GM19023 (cell line): Measurements from ENCODE around the gene OMP.
"Not testable (repeated sequence)": the region's sequence is repeated elsewhere in the genome, so short reads cannot be mapped to it uniquely, and the experiment has no call there.

ENCODE experiments used
- ATAC-seq: cut with Tn5 transposase; IDR thresholded peaks from one replicate; pipeline ENCODE4 v1.9.1; 2021; ENCODE audit warnings: mild to moderate bottlenecking, moderate library complexity; ENCODE audit not compliant: unreplicated experiment

OMP gene

DNA sequence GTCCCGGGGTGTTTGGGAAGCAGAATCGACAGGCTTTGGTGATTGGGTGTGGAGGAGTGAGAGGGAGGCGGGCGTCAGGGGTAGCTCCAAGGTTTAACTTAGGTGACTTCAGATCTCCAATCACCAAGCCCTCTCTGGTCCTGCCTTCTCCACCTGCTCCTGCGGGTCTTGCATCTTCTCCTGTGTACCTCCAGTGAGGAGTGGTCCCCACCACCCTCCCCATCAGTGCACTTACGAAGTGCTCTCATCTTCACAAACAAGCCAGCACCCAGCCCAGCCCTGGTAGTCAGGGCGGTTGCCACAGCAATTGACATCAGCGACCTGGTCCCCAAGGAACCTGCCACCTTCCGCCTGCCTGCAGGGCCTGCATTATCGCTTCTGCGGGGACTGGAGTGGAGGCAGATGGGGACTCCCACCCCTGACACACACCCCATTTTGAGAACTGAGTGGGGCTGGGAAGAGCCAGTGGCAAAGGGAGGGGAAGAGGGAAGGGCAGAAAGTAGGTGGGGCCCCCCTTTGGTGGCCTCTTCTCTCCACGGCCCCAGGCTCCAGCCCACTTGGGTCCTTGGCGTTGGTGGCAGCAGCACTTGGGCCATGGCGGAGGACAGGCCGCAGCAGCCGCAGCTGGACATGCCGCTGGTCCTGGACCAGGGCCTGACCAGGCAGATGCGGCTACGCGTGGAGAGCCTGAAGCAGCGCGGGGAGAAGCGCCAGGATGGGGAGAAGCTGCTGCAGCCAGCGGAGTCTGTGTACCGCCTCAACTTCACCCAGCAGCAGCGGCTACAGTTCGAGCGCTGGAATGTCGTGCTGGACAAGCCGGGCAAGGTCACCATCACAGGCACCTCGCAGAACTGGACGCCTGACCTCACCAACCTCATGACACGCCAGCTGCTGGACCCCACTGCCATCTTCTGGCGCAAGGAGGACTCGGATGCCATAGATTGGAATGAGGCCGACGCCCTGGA is at the start of gene OMP:
Gene OMP, plus strand, starts transcription at position 595 of the 965 bp plus-strand sequence. Its CDS starts 0 bp downstream, at position 595.
- ATAC-seq, result no peak

- ATAC-seq, result no peak
These were observed 49.2 kb upstream of the OMP start for GRCh38 chr11:77053217-77054015.

GRCh38 chr11:77054084-77054483 is 48.6 kb upstream of the OMP start:
- ATAC-seq, result no peak

GRCh38 chr11:77055101-77055561 is 47.5 kb upstream of the OMP start:
- no peak for ATAC-seq

DNA sequence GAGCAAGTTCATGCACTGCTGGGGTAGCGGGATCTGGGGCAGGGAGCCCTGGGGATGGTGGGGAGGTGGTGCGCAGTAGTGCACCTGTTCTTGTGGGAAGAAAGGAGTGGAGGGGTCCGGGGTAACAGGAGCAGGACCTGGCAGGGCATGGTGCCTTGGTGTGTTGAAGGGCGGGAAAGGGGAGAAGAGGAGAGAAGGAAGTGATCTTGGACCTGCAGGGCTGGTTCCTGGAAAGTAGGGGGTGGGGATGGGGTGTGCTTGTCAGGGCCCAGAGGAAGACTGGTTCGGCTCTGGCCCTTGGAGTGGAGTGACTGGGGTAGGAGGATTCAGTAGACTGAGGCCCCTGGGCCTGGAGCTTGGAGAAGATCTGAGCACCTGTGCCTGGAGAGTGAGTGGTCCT is 46.7 kb upstream of the OMP start:
- no peak for ATAC-seq

GRCh38 chr11:77056814-77057402 is 45.7 kb upstream of the OMP start:
- no peak for ATAC-seq

DNA sequence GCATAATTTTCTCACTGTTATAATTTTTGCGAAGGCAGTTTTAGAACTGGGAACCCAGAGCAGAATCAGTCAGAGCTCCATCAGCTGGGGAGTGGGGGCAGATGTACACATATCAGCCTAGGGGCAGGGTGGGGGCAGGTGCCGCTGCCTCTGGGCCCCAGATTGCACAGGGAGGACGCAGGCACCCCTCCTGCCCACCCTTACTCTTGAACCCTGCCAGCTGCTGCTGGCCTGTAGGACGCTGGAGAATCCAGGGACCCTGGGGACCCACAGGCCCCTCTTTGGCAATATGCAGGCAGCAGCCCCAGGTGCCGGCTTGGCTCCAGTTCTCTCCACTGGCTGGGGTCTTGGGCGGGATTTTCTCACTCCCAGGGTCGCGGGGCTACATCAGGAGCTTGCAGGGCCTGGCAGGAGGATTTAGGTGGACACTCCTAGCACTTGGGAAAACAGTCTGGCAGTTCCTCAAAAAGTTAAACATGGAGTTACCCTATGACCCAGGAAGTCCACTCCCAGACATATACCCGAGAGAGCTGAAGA is 44.6 kb upstream of the OMP start:
- no peak for ATAC-seq

DNA sequence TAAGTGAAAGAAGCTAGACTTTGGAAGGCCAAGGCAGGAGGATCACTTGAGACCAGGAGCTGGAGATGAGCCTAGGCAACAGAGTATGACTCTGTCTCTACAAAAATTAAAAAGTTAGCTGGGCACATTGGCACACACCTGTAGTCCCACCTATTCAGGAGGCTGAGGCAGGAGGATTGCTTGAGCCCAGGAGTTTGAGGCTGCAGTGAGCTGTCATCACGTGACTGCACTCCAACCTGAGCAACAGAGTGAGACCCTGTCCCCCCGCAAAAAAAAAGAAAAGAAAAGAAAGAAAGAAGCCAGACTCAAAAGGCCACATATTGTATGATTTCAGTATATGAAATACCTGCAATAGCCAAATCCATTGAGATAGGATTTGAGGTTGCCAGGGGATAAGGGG is 43.7 kb upstream of the OMP start:
- no peak for ATAC-seq

DNA sequence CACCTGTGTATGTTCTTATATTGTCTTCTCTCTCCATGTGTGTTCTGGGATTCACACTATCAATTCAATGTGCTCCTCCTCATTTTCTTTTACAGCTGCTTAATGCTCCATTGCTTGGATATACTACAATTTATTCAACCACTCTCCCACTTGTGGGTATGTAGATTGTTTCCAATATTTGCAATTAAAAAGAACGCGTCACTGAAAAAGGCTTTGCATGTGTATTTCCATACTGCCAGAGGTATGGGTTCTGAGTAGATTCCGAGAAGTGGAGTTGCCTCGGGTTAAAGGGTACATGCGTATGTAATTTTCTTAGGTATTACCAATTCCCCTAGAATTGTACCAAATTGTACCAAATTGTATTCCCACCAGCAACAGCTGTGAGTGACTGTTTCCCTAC is 42.8 kb upstream of the OMP start:
- no peak for ATAC-seq

DNA sequence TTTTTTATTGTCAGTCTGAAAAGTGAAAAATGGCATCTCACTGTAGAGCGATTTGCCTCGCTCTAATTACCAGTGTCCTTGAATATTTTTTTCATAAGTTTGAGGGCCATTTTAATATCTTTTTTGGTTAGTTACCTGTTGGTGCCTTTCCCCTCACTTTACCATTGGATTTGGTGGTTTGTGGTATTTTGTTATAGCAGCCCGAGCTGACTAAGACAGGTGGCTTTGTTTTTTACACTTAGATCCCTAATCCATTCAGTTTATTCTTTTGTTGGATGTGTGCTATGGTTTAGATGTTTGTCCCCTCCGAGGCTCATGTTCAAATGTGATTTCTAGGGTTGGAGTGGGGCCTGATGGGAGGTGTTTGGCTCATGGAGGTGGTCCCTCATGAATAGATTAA is 42.4 kb upstream of the OMP start:
- no peak for ATAC-seq

- ATAC-seq, result not testable (repeated sequence)
These were observed 41.4 kb upstream of the OMP start for GRCh38 chr11:77061258-77061657.

DNA sequence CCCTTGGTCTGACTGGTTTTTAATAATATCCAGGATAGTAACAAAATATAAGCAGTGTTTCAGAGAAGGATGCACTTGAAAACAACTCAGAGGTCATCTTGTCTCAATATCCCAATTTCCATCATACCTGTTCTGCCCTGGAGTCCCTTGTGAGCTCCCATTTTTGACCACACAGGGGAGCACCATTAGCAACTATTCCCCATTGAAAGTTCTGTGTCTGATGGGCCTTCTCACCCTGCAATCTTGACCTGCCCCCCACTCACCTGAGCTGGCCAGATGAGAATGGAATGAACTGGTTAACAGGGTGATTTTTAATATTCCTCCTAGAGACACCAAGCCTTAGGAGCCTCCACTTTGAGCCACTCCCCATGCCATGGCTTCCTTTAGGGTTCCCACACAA is 39.7 kb upstream of the OMP start:
- no peak for ATAC-seq

DNA sequence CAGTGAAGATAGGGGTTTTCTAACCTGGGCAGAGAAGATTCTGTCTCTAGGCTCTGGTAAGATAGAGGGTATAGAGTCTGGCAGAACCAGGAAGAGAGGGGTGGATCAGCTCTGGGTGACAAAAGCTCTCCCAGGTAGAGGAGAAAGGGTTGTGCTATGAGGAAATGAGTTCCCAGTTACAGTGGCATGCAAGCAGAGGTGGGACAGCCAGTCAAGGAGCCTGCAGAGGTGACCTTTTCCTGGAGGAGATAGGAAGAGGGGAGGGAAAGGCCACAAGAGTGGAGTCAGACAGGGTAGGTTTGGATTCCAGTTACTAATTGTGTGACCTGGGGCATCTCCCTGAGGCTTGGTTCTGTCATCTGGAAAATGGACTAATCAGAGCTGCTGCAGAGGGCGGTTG is 39.2 kb upstream of the OMP start:
- no peak for ATAC-seq

GRCh38 chr11:77063861-77064260 is 38.8 kb upstream of the OMP start:
- ATAC-seq, result no peak

DNA sequence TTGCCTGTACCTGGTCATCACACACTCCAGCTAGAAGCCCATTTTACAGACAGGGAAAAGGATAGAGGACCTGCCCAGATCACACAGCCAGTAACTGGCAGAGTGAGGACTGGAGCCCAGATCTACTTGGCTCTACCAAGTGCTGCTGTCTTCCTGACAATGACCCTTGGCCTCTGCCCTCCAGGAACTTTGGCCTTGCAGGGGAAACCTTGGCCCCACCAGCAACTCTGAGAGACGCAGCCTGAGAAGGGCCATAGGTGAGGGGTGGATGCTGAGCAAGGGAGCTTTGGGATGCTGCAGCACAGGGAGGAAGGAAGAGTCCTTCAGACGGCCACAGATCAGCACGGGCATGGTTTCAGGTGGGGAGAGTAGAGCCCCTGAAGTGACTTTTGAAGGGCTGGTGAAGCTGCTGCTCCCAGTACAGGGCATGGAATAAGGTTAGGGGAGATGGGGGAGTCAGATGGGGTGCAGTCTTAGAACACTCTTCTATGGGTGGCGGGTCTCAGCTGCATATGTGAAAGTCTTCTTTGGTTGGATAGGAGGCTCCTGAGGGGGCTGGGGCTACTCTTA is 37.9 kb upstream of the OMP start:
- no peak for ATAC-seq

DNA sequence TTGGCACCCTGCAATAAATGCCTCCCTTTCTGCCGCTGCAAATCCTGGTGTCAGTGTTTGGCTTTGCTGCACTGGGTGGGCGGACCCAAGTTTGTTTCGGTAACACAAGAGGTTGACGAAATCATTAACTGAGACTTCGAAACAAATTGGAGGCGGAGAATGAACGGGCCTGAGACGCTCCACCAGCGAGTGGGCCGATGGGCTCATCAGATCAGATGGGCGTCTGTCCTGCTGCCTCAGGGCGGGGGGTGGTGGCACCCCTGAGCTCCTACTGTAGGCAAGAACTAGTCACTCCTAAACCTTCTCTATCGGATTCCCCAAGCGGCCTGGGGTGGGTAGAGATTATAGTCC is 36.8 kb upstream of the OMP start:
- peak; percentile 18 for ATAC-seq

- ATAC-seq, result peak; percentile 92
These were observed 36.2 kb upstream of the OMP start, which contains the start of gene CAPN5 for GRCh38 chr11:77066229-77067042. Gene CAPN5, plus strand, starts transcription at chr11:77066971. Its CDS starts 17,916 bp downstream, at chr11:77084887.

- ATAC-seq, result no peak
These were observed 34.7 kb upstream of the OMP start for GRCh38 chr11:77067861-77068443.
